Measurements from ENCODE around the gene NPPA.

NPPA gene

GRCh38 chr1:11828511-11828910 lies 19.1 kb downstream of the NPPA start:
- H3K4me3 ChIP-seq (ENCODE audit: control insufficient read depth, low read depth, low read length) = no peak overlapping the region
- no peak for DNase-seq (ENCODE audit: low read depth)
- no peak for TF ChIP-seq CTCF (conservative IDR thresholded peaks at IDR 0.05; ENCODE audit: control insufficient read depth, insufficient read depth, low read depth, low read length)

DNA sequence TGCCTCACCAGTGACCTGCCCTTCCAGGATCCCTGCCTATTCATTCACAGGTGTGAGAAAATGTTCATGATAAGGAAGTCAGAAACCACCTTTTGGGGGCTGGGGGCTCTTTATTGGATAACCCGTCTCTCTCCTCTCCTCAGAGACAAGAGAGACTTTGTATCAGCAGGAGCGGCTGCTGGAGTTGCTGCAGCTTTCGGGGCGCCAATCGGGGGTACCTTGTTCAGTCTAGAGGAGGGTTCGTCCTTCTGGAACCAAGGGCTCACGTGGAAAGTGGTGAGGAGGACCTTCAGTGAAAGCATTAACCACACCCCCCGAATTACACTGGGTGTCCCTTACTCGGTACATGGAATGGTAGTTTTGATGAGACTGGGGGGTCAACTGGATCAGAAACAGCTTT lies 20.6 kb downstream of the NPPA start:
- no peak overlapping the region for H3K4me3 ChIP-seq (ENCODE audit: control insufficient read depth, low read depth, low read length)
- TF ChIP-seq CTCF (conservative IDR thresholded peaks at IDR 0.05; ENCODE audit: control insufficient read depth, insufficient read depth, low read depth, low read length) = no peak
- DNase-seq (ENCODE audit: low read depth) = no peak

DNA sequence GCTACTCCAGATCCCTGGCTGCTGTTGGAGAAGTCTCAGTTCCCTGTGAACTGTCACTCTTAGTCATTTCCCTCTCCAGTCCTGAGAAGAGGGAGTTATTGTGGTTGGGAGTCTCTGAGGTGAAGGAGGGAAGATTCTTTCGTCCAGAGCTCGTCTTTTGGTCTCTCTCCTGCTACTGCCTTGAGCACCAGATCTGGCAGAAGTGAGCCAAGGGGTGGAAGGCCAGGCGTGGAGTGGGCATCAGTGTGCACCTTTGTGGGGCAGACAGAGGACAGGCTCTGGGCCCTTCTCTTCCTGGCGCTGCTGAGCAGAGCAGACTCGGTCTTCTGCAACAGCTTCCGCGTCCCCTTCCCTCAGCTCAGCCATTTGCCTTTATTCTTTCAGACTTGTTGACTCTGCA lies 22.5 kb downstream of the NPPA start:
- no peak for DNase-seq (ENCODE audit: low read depth)
- TF ChIP-seq CTCF (conservative IDR thresholded peaks at IDR 0.05; ENCODE audit: control insufficient read depth, insufficient read depth, low read depth, low read length) = no peak
- no peak overlapping the region for H3K4me3 ChIP-seq (ENCODE audit: control insufficient read depth, low read depth, low read length)

DNA sequence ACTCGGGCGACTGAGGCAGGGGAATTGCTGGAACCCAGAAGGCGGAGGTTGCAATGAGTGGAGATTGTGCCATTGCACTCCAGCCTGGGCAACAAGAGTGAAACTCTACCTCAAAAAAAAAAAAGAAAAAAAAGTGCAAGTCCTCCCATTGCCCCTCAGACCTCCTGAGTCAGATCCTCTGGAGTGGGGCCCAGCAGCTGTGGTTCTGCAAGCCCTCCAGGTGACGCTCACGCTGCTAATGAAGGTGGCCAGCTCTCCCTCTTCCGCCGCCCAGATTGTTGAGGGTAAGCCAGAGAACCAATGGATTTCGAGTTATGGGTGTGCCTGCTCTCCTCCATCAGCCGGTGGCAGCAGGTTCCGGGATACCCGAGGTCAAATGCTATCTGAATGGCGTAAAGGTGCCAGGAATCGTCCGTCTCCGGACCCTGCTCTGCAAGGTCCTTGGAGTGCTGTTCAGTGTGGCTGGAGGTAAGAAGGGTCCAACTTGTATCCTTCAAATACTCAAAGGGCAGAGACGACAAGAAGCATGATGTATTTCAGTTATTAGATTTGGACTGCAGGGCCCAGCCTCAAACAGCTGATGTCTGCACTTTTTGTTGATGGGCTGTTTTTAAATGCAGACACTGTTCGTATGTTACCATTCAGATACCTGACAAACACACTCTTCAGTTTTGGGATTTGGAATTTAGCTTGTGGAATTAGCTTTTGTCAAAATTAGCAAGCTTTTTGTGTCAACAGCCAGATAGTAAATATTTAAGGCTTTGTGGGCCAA lies 24.0 kb downstream of the NPPA start:
- TF ChIP-seq CTCF (conservative IDR thresholded peaks at IDR 0.05; ENCODE audit: control insufficient read depth, insufficient read depth, low read depth, low read length) = no peak
- no peak for DNase-seq (ENCODE audit: low read depth)
- H3K4me3 ChIP-seq (ENCODE audit: control insufficient read depth, low read depth, low read length) = no peak overlapping the region

DNA sequence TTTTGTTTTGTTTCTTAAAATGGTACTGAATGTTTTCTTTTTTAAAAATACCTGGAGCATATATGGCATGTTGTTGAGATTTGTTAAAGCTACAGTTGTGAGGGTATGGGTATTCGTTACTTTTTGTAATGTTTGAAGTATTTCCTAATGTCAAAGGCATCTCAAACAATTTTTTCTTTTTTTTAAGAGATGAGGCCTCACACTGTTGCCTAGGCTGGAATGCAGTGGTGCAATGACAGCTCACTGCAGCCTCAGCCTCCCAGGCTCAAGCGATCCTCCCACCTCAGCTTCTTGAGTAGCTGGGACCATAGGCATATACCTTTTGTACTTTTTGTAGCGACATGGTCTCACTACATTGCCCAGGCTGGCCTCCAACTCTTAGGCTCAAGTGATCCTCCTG lies 25.5 kb downstream of the NPPA start:
- no peak for TF ChIP-seq CTCF (conservative IDR thresholded peaks at IDR 0.05; ENCODE audit: control insufficient read depth, insufficient read depth, low read depth, low read length)
- no peak for DNase-seq (ENCODE audit: low read depth)
- H3K4me3 ChIP-seq (ENCODE audit: control insufficient read depth, low read depth, low read length) = no peak overlapping the region

GRCh38 chr1:11817192-11817591 lies 30.4 kb downstream of the NPPA start:
- H3K4me3 ChIP-seq (ENCODE audit: control insufficient read depth, low read depth, low read length) = no peak overlapping the region
- no peak for DNase-seq (ENCODE audit: low read depth)
- no peak for TF ChIP-seq CTCF (conservative IDR thresholded peaks at IDR 0.05; ENCODE audit: control insufficient read depth, insufficient read depth, low read depth, low read length)

All from fibroblast of mammary gland (primary cell).